H9 (cell line): ENCODE results near the gene TRPM1. TPM values are rescaled to one million over a fixed set of nuclear protein-coding genes. Genes with fewer than 3 reads are reported as not detected.

Experiments
- DNase-seq: peaks from one replicate; pipeline ENCODE4 v3.0.0-alpha.2; 2017
- H2AFZ ChIP-seq: one replicate; pipeline ENCODE4 v1.6.1; 2013; ENCODE audit warnings: mild to moderate bottlenecking, low read length, control low read depth, moderate library complexity
- H2AK5ac ChIP-seq: 2 replicates; pipeline ENCODE4 v1.6.1; 2013; ENCODE audit warnings: low read length, control low read depth, mixed read lengths; ENCODE audit not compliant: insufficient read length
- H2BK120ac ChIP-seq: one replicate; pipeline ENCODE4 v1.6.1; 2013; ENCODE audit warnings: low read depth, mild to moderate bottlenecking, low read length, control low read depth, inconsistent platforms; ENCODE audit not compliant: poor library complexity, severe bottlenecking
- H2BK12ac ChIP-seq: 2 replicates; pipeline ENCODE4 v1.6.1; 2013; ENCODE audit warnings: low read length, control low read depth, mixed read lengths, low read depth; ENCODE audit not compliant: insufficient read length
- H2BK15ac ChIP-seq: 2 replicates; pipeline ENCODE4 v1.6.1; 2013; ENCODE audit warnings: low read depth, low read length, control low read depth
- H2BK20ac ChIP-seq: one replicate; pipeline ENCODE4 v1.6.1; 2013; ENCODE audit warnings: low read depth, mild to moderate bottlenecking, low read length, control low read depth, inconsistent platforms; ENCODE audit not compliant: poor library complexity, severe bottlenecking
- H2BK5ac ChIP-seq: 2 replicates; pipeline ENCODE4 v1.6.1; 2013; ENCODE audit warnings: low read length, control low read depth, mixed read lengths; ENCODE audit not compliant: insufficient read length
- H3K14ac ChIP-seq: 2 replicates; pipeline ENCODE4 v1.6.1; 2013; ENCODE audit warnings: low read length, control low read depth; ENCODE audit not compliant: insufficient read depth
- H3K18ac ChIP-seq: 2 replicates; pipeline ENCODE4 v1.6.1; 2013; ENCODE audit warnings: low read depth, mild to moderate bottlenecking, mixed read lengths, low read length, control low read depth; ENCODE audit not compliant: insufficient read length
- H3K23ac ChIP-seq: 2 replicates; pipeline ENCODE4 v1.6.1; 2013; ENCODE audit warnings: low read length, control low read depth, mixed read lengths, low read depth; ENCODE audit not compliant: insufficient read length
- H3K23me2 ChIP-seq: 2 replicates; pipeline ENCODE4 v1.6.1; 2013; ENCODE audit warnings: low read depth, mild to moderate bottlenecking, mixed read lengths, low read length, control low read depth; ENCODE audit not compliant: insufficient read length, poor library complexity, severe bottlenecking
- H3K27ac ChIP-seq: 2 replicates; pipeline ENCODE4 v1.5.1; 2013; ENCODE audit warnings: low read length, control low read depth, mixed read lengths, low read depth; ENCODE audit not compliant: insufficient read length
- H3K27me3 ChIP-seq: 2 replicates; pipeline ENCODE4 v1.6.1; 2013; ENCODE audit warnings: low read length, control low read depth, inconsistent platforms; ENCODE audit not compliant: insufficient read depth
- H3K4ac ChIP-seq: 2 replicates; pipeline ENCODE4 v1.6.1; 2013; ENCODE audit warnings: low read depth, mild to moderate bottlenecking, control low read depth, inconsistent platforms, low read length, moderate library complexity
- H3K4me1 ChIP-seq: 2 replicates; pipeline ENCODE4 v1.6.1; 2013; ENCODE audit warnings: low read length, control low read depth, inconsistent platforms; ENCODE audit not compliant: insufficient read depth
- H3K4me2 ChIP-seq: 2 replicates; pipeline ENCODE4 v1.6.1; 2013; ENCODE audit warnings: low read length, control low read depth, mixed read lengths; ENCODE audit not compliant: insufficient read length, insufficient read depth
- H3K56ac ChIP-seq: 2 replicates; pipeline ENCODE4 v1.6.1; 2013; ENCODE audit warnings: low read depth, mild to moderate bottlenecking, mixed read lengths, low read length, control low read depth; ENCODE audit not compliant: insufficient read length
- H3K79me1 ChIP-seq: 2 replicates; pipeline ENCODE4 v1.6.1; 2013; ENCODE audit warnings: low read depth, mild to moderate bottlenecking, moderate library complexity, low read length, control low read depth, inconsistent platforms; ENCODE audit not compliant: insufficient read depth, poor library complexity, severe bottlenecking
- H3K79me2 ChIP-seq: 2 replicates; pipeline ENCODE4 v1.6.1; 2013; ENCODE audit warnings: low read length, control low read depth, inconsistent platforms; ENCODE audit not compliant: insufficient read depth
- H3K9ac ChIP-seq: 2 replicates; pipeline ENCODE4 v1.6.1; 2013; ENCODE audit warnings: low read length, control low read depth, mixed read lengths; ENCODE audit not compliant: insufficient read length; ENCODE audit errors: extremely low read depth
- H3K9me3 ChIP-seq: one replicate; pipeline ENCODE4 v1.6.1; 2013; ENCODE audit warnings: low read depth, low read length, inconsistent platforms; ENCODE audit not compliant: control insufficient read depth
- H3T11ph ChIP-seq: one replicate; pipeline ENCODE4 v1.6.1; 2013; ENCODE audit warnings: mild to moderate bottlenecking, low read length, control low read depth, inconsistent platforms
- H4K20me1 ChIP-seq: one replicate; pipeline ENCODE4 v1.6.1; 2013; ENCODE audit not compliant: control insufficient read depth, insufficient read length, insufficient read depth
- H4K5ac ChIP-seq: 2 replicates; pipeline ENCODE4 v1.6.1; 2013; ENCODE audit warnings: low read depth, mild to moderate bottlenecking, mixed read lengths, low read length, control low read depth; ENCODE audit not compliant: insufficient read length
- H4K8ac ChIP-seq: replicated peaks from 2 replicates; pipeline ENCODE4 v1.6.1; 2013; ENCODE audit warnings: low read length, control low read depth, mixed read lengths, low read depth; ENCODE audit not compliant: insufficient read length
- H4K91ac ChIP-seq: 2 replicates; pipeline ENCODE4 v1.6.1; 2013; ENCODE audit warnings: low read depth, mild to moderate bottlenecking, moderate library complexity, mixed read lengths, low read length, control low read depth; ENCODE audit not compliant: insufficient read length
- H3K27ac Mint-ChIP-seq, 3 experiments: 2 replicates in 2 of 3; 3 replicates in 1 of 3; pipeline ENCODE4 v1.8.0; 2020 to 2021; ENCODE audit warnings: mixed read lengths in 3 of 3, mild to moderate bottlenecking in 1 of 3, moderate library complexity in 1 of 3
- H3K27me3 Mint-ChIP-seq: 2 replicates; pipeline ENCODE4 v1.8.0; 2021; ENCODE audit warnings: low read depth, mild to moderate bottlenecking, moderate library complexity, mixed read lengths
- H3K36me3 Mint-ChIP-seq, 3 experiments: 2 replicates in 2 of 3; 3 replicates in 1 of 3; pipeline ENCODE4 v1.8.0; 2020 to 2021; ENCODE audit warnings: low read depth in 3 of 3, mixed read lengths in 3 of 3; ENCODE audit not compliant: insufficient read depth in 1 of 3
- H3K4me1 Mint-ChIP-seq, 2 experiments: 2 replicates each; pipeline ENCODE4 v1.8.0; 2020; ENCODE audit warnings: mixed read lengths in 2 of 2
- H3K4me3 Mint-ChIP-seq, 2 experiments: 2 replicates in 1 of 2; 3 replicates in 1 of 2; pipeline ENCODE4 v1.8.0; 2020 to 2021; ENCODE audit warnings: mild to moderate bottlenecking in 2 of 2, mixed read lengths in 2 of 2, moderate library complexity in 1 of 2
- H3K9me3 Mint-ChIP-seq, 2 experiments: 2 replicates in 1 of 2; 3 replicates in 1 of 2; pipeline ENCODE4 v1.8.0; 2020; ENCODE audit warnings: mild to moderate bottlenecking in 2 of 2, mixed read lengths in 2 of 2, moderate library complexity in 1 of 2
- CTCF ChIP-seq: fragments of 200-600 bp; sonication (generic); conservative IDR thresholded peaks from 3 replicates; pipeline ENCODE4 v1.8.0; 2021; ENCODE audit warnings: antibody characterized with exemption, mild to moderate bottlenecking
- WGBS: extraction: QIAGEN DNeasy Blood & Tissue Kit; methylation state at CpG from one replicate; pipeline ENCODE4 v1.1.7; 2013; ENCODE audit warnings: missing lambda C conversion rate, low lambda C conversion rate, mixed read lengths; ENCODE audit not compliant: insufficient read length; ENCODE audit errors: extremely low coverage; 5-methylcytosine and 5-hydroxymethylcytosine counted together
- total RNA-seq: library from RNA; stranded (reverse); gene quantifications from 2 replicates; pipeline ENCODE4 v1.2.1, GENCODE V29; 2021

The TRPM1 gene
- total RNA-seq, 1 experiment from 2014 or later = not detected

GRCh38 chr15:31069360-31070000, 32.0 kb downstream of the TRPM1 start:
- H3K4me3 Mint-ChIP-seq = no peak overlapping the region
- H3K9me3 Mint-ChIP-seq = no peaks in the 10 kb centered on the region
- H4K91ac ChIP-seq = no peak overlapping the region
- no peak overlapping the region for H2BK20ac ChIP-seq
- H3T11ph ChIP-seq = no peak overlapping the region
- no peak overlapping the region for H3K14ac ChIP-seq
- no peak overlapping the region for H2BK12ac ChIP-seq
- no peaks in the 10 kb centered on the region for H3K23me2 ChIP-seq
- no peak overlapping the region for H2AFZ ChIP-seq
- peak overlapping the region in 1 of 3 experiments; percentile 46; a peak in 1 of 7 replicates for H3K27ac Mint-ChIP-seq
- no peak overlapping the region for H3K4ac ChIP-seq
- DNase-seq = no peak
- H3K79me2 ChIP-seq = no peaks in the 10 kb centered on the region
- H3K36me3 Mint-ChIP-seq = no peaks in the 10 kb centered on the region
- TF ChIP-seq CTCF = no peak
- H4K8ac ChIP-seq = no peak overlapping the region
- no peaks in the 10 kb centered on the region; the same call in 1 of the 2 replicates for H3K27me3 Mint-ChIP-seq
- H4K20me1 ChIP-seq = no peaks in the 10 kb centered on the region
- no peak overlapping the region for H3K56ac ChIP-seq
- H3K9ac ChIP-seq = no peak overlapping the region
- H3K79me1 ChIP-seq = no peaks in the 10 kb centered on the region
- H3K18ac ChIP-seq = no peak overlapping the region
- no CpG with 5 or more reads among the region's 6 CpGs for WGBS
- no peaks in the 10 kb centered on the region for H3K4me1 ChIP-seq
- H3K4me2 ChIP-seq = no peak overlapping the region
- no peaks in the 10 kb centered on the region for H3K9me3 ChIP-seq
- no peak overlapping the region for H3K27ac ChIP-seq
- no peak overlapping the region for H2BK120ac ChIP-seq
- H3K27me3 ChIP-seq = no peaks in the 10 kb centered on the region
- no peak overlapping the region for H3K23ac ChIP-seq
- H2AK5ac ChIP-seq = no peak overlapping the region
- no peak overlapping the region for H2BK5ac ChIP-seq
- no peak overlapping the region for H4K5ac ChIP-seq
- H3K4me1 Mint-ChIP-seq = peaks cover 9% of the 10 kb centered on the region in 2 experiments
- H2BK15ac ChIP-seq = no peak overlapping the region
